Kidney tubule cell (primary cell): Measurements from ENCODE around the gene AQP5.
"Not testable (repeated sequence)": the region's sequence is repeated elsewhere in the genome, so short reads cannot be mapped to it uniquely, and the experiment has no call there.

Experiments used
- DNase-seq: peaks from one replicate; pipeline ENCODE4 v3.0.0-alpha.2; 2018; ENCODE audit warnings: low spot score

The AQP5 gene

DNA sequence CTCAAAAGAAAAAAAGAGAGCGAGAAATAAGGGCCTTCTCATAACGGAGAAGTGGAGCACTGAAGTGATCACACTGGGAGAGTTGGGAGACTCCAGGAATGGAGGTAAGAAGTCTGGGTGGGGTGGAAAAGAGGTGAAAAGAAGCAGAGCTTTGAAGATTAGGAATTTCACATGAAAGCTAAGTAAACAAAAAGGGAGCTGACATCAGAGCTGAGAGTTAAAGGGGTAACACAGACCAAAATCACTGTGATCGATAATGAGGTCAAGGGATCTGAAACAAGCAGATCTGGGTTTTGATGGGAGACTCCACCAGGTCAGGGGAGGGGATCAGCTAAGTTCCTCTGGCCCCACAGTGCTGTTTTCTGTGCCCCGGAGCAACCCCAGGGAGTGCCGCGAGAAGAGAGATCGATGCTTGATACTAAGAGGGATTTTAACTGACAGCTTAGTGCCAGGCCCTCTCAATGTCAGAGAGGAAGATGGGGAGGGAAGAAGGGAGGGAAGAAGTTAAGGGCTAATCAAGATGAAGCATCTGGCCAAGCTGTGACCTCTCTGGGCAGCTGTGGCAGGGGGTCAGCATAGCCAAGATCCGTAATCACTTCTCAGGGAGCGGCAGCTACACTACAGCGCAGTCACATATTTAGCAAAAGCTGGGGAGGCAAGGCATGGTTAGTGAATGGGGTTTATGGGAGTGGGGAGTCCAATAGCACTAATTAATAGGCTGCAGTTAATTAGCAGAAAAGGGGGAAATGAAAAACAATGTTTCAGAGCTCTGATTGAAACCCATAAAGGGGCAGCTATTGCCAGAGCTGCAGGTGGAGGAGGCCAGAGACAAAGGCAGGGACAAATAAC, 19.1 kb downstream of the AQP5 start:
- no peak for DNase-seq

DNA sequence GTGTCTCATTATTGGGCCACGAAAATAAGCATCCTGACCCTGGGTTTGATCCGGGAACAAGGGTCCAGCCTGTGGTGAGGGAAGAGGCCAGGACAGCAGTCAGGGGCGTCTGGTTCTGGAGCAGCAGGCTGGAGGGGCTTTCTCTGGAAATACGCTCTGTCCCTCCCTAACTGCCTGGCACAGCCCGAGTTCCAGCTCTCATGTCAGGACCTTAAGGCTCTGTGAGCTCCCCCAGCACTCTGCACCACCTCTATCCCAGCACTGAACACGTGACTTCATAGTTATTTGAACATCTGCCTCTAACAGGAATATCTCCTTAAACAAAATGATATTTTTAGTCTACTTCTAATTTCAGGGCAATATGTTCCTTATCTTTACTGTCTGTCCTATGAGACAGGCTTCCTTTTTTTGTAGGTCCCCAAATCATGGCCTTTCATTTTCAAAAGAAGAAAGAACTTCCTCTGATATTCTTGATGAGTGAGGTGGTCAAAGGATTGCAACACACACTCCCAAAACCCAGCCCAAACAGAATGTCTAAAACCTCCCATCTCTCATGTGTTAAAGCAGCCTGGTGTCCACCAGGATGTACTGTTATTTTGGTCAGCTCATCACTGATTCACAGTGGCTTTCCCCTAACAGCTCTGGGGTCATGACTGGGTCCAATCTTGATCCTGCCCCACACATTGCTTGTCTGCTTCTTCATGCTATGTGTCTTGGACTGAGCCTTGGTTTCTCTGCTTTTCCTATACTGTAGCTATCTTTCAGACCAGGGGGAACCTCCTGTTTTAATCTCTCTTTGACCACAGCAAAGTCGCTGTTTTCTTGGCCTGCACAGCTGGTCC, 20.8 kb downstream of the AQP5 start:
- DNase-seq: peak; percentile 40

DNA sequence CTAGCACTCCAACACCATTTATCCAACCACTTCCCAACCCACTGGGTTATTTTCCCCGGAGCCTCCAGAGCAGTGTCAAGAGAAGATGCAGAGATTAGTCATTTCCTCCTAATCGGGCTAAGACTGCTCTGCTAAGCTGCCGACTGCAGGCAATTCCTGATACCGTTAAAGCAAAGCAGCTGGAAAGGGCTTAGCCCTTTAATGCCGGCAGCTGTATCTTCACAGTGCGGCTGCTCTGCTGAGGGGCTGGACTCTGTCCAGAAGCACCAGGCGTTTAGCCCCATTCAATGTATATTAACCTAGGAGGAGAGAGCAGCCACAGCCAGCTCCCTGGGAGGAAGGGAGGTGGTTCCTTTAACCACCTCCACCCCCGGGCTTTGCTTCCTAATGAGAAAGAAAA, 22.2 kb downstream of the AQP5 start:
- DNase-seq: peak; percentile 74

DNA sequence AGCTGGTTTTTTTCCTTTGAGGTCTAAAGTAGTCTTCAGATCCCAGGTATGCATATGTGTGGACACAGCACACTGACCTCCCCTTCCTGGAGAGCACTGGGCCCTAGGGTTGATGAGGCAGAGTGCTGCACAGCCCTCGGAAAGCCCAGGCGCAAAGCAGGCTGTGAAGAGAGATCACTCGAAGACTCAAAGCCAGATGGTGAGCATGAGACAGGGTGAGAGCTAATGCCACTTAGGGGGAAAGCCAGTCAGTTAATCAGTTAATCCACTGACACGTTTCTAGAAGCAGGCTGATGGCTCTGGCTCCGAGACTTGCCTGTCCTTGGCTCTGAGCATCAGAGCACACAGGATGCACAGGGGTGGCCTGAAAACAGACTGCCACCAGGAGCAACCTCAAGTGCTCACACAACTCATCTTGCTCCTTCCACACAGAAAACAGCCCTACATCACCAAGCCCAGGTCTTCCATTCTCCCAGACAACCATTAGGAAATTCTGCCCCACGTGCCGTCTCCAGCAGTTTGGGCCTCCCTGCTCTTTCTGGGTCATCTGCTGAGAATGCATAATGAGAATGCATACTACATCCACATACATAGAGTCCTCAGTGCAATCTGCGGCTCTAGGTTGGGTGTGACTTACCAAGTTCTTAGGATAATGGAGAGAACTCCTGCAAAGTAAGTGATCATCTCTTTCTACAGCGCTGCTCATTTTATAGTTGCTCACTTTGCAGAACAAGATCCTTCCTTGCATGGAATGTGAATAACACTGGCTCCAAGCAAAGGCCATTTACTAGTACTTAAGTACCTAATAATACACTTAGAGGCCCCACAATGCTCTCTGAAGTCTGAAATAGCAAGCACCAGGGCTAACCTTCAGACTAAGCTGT, 23.0 kb downstream of the AQP5 start:
- DNase-seq: peak; percentile 7

DNA sequence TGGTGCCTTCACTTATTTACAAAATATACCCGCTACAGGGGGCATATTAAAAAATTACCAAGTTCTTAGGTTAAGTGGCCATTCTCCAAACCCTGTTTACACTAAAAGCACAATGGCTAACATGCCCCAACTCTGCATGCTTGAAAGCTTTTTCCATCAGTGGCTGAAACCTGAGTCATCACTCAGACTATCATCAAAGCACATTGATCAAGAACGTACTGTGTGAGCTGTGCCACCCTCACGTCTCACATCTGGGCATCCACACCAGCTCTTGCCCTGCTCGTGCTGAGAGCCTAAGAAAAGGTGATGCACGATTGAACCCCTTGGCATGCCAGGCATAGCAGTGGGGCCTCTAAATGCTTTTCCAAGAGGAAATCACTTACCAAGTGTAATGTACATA, 24.3 kb downstream of the AQP5 start:
- peak; percentile 60 for DNase-seq

DNA sequence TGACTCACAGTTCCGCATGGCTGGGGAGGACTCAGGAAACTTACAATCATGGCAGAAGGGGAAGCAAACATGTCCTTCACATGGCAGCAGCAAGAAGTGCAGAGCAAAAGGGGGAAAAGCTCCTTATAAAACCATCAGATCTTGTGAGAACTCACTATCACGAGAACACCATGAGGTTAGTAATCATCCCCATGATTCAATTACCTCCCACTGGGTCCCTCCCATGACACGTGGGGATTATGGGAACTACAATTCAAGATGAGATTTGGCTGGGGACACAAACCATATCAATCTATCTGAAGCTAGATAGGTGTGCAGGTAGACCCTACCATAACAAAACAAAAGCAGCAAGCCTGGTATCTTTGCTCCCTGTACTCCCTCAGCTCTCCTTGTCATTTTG, 24.8 kb downstream of the AQP5 start:
- DNase-seq: not testable (repeated sequence)

DNA sequence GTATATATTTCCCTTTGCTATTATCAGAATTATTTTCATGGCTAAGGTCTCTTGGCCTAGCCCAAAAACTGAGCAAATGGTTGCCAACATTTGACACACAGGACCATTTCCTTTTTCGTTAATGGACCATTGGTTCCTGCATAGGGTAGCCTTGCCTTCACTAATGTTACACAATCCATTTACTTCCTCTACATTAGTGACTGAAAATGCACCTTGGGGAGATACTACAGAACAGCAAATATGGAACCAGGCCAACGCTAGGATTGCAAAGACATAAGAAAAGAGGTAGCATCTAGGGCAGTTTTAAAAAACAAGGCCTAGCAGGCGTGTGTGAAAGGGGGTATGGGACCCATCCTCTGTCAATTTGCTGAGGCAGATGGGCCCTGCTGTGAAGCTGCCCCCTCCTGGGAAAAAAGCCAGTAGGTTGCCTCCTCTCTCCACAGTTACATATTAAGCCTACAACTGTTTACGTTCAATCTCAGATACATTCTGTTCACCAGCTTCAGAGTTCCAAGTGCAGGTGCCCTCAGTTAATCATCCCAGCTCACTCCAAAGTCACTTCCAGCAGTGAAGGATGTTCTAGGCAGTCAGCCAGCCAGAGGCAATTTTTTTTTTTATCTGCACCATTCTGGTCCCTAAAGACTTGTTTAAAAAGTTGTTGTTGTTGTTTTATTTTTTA, 26.1 kb downstream of the AQP5 start:
- DNase-seq: no peak

DNA sequence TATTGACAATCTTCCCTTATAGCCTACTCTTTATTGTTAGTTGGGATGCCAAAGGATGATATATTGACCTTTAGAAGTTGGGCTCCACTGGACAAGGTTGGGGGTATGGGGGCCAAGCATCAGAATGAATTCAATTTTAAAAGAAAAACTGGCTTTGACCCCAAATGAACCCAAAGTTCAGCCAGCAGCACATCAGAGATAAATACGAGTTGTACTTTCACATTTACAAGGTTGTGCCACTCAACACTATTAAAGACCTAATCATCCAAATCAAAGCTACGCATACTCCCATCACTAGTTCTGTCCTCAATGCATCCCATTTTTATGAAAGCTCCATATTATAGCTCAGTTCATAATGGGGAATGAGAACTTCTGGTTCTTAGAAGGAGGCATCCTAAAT, 27.7 kb downstream of the AQP5 start:
- not testable (repeated sequence) for DNase-seq

DNA sequence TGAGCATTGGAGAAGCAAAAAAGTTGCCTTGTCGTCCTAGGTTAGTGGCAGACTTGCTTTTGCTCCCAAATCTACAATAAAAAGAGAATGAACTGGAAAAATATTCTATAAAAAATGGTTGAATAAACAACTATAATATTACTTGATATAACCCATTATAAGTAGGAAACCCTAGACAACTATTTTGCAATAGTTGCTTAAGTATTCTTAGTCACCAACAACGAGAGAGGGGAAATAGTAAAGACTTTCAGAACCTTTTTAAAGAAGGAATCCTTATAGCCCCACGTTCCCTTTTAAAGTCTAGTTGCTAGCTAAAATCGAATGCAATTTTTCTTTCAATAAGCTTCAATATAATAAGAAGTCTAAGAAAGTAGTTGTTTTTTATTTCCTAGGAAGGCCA, 28.6 kb downstream of the AQP5 start:
- DNase-seq: no peak

DNA sequence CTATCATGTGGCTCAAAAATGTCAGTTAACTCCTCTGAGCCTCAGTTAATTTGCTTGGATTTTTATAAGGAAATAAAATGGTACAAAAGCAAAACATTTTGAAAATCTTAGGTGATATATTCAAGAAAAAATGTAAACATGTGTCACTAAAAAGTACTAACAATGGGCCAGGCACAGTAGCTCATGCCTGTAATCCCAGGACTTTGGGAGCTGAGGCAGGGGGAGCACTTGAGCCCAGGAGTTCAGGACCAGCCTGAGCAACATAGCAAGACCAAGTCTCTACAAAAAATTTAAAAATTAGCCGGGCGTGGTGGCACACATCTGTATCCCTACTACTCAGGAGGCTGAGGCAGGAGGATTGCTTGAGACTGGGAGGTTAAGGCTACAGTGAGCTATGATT, 36.8 kb downstream of the AQP5 start:
- DNase-seq: no peak

DNA sequence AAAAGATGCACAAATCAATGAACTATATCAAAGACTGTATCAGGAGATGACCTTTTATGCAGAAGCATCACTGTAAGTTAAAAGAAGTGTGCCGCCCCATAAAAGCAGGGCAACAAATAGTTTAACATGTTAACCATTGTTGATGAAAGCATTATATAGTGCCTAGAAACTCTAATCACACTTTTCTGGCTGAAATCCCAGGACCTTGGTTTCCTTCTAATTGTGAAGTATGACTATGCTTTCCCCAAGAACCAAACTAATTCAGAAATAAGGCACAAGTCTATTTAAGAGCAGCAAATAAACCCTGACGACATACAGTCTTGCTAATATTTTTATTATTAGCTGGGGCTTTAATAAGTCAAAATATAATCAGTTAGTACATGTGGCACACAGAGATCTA, 41.9 kb downstream of the AQP5 start:
- no peak for DNase-seq

DNA sequence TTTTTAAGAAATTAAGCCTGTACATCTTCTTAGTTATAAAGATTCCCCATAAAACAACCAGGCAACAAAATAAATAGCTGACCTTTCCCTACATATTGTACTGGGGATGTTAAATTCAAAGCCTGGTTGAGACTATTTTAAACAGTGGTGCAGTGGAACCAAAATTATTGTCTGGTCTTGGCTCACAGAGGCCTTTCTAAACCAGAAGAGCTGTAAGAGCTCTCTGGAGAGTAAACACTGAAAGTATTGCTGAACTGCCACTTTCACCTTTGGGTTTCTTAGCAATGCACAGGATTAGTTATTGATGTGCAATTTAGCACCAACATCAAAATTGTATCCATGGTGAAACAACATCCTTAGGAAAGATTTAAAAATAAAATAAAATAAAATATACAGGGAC, 43.0 kb downstream of the AQP5 start:
- DNase-seq: no peak

DNA sequence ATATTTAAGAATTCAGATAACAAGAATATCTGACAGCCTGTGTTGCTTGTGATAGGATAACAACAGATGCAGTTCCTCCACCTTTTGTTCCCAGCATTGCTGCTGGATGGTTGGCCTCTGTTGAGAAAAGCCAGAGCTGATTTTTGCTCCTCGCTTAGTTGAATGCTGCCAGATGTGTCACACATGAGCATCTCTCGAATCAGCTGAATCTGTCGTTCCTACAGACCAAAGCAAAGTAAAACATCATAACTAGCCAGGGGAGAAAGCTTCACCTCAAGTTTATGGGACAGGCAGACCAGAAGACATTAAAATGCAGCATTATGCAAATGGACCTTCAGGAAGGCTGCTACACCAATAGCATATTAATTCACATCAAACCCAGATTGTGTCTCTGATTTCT, 43.5 kb downstream of the AQP5 start:
- no peak for DNase-seq

DNA sequence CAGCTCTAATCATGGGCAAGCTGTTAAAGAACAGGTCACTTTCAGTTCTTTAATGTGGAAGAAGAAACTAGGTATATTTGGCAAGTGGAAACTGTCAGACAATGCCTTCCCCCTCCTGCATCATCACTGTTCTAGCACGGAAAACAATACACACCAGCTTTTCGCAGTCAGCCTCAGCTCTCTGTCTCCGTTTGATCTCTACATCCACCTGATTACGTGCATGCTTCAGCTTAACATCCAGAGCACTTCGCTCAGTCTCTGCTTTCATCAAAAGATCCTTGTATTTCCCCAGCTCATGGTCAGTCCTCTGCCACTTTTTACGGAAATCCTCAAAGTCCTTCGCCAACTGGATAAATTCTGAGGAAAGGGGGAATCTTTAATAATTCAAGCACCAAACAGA, 44.6 kb downstream of the AQP5 start:
- DNase-seq: no peak

DNA sequence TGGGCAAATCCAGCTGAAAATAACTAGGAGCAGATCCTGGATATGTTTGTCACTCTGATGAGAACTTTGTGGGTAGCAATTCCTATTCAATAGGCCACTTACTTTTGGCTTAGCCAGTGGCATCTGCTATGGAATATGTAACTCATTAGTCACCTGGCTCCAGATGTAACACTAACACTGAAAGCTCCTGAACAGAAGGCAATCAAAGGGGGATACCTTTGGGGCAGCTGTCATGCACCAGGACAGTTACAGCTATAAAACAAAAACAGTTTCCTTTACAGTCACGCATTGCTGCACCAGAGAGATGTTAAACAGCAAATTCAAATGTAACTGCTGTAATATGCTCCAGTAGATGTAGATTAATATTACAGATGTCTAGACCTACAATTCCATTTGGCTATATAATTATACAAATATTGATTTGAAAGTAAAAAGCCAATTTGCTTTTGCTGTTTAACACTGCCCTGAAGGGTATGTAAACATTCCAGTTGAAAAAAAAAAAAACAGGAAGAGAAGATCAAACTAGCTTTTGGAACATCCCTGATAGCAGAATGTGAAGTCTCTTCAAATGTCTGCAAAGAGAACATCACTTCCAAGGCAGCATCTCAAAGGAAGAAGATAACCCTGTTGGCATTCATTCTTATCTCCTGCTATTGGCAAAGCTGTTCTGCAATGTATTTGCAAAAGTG, 45.2 kb downstream of the AQP5 start:
- peak; percentile 80 for DNase-seq

DNA sequence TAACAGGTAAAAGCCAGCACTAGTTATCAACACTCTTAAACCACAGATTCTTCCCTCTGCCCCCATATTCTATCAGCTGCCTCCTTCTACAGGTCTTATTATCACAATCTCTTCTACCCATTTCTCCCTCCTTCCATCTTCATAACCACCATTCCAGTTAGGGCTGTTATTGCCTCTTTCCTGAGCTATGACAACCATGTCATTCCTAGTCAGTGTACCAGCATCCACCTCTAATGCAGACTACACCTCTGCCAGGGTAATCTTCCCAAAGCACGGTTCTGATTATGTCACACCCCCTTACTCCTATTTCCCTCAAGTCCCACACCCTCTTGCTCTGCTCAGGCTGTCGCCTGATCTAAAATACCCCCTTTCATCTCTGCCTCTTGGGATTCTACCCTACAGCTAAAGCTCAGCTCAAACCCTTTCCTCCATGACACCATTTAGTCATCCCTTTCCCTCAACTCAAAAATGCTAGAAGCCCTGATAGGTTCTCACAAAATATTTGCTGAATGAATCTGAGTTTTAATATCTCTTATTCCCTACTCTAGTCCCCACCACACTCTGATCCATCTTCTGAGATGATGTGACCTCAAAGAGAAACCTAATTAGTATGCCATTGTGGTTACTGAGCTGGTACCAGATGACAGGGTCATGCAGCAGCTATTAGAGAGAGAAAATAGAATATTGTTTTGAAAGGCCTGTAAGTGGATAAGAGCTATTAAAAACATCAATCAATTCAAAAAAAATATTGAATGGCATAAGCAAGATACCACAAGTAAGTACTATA, 51.9 kb downstream of the AQP5 start:
- DNase-seq: no peak

DNA sequence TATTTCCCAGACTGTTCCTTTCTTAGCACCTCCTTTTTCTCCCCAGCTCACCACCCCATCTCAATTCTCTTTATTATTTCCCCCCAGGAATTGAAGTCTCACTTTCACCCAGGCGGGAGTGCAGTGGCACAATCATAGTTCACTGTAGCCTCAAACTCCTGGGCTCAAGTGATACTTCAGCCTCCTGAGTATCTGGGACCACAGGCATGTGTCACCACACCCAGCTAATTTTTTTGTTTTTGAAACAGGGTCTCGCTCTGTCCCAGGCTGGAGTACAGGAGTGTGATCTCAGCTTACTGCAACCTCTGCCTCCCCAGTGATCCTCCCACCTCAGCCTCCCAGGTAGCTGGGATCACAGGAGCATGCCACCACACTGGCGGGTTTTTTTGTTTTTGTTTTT, 52.7 kb downstream of the AQP5 start:
- DNase-seq: no peak
